NCI-H1694 treated with DMSO at 0.1 percent for 48 hours (cell line): Measurements from ENCODE around the gene MNX1.

Experiments
- DNase-seq: peaks from one replicate; lab custom pipeline; 2025; lab: John Stamatoyannopoulos, UW

Gene MNX1

GRCh38 chr7:157002819-157003421 lies 7.5 kb downstream of the MNX1 start:
- no peak for DNase-seq

DNA sequence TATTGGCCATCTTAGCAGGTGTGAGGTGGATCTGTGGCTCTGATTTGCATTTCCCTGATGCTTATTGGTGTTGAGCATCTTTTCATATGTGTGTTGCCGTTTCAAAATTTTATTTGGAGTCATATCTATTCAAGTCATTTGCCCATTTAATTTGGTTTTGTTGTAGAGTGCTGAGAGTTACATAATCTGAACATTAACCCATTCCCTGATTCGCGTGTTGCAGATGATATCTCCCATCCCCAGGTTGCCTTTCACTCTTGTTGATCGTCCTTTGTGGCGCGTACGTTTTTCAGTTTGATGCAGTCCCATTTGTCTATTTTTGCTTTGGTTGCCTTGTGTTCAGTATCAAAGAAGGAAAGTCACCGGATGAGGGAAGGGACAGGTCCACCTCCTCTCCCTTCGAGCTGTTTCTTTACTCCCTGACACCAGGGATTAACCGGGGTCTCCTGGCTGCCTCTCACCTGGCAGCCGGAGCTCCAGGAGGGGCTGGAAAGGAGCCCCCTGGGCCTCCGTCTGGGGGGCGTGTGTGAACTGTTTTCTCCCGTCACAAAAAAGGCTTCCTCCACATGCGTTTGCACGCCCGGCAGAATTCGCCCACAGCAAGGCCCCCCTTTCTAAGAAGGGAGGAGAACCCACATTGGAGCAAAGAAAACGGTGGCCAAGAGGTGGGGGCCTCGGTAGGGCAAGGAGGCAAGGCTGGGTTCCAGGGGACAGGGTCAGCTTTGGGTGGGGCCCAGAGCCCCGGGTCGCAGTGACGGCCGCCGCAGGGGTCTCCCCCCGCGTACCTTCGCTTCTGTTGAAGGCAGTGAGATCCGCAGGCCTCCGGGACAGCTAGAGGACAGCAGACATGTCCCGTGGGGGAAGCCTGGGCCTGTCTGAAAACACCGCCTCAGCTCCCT lies 8.3 kb downstream of the MNX1 start:
- DNase-seq = no peak

DNA sequence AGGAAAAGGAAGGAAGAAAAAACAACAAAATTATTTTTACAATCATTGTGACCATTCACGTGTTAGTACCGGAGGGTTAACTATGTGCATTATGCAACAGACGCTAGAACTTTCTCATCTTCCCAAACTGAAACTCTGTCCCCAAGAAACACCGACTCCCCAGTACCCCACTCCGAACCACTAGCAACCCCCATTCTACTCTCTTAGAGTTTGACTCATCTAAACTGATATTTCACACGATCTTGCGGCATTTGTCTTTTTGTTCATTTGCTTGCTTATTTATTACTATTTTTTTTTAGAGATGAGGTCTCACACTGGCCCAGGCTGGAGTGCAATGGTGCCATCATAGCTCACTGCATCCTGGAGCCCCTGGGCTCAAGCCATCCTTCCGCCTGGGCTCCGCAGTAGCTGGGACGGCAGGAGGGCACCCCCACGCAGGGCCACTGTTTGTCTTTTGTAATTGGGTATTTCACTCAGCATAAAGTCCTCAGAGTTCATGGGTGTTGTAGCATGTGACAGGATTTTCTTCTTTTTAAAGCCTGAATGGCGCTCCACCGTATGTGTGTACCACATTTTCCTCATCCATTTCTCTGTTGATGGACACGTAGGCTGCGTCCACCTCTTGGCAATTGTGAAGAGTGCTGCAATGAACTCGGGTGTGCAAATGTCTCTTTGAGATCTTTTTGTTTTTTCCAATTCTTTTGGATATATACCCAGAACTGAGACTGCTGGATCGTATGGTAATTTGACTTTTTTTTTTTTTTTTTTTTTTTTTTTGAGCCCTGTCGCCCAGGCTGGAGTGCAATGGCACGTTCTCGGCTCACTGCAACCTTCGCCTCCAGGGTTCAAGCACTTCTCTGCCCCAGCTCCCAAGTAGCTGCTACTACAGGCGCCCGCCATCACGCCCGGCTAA lies 9.5 kb downstream of the MNX1 start:
- DNase-seq = no peak

DNA sequence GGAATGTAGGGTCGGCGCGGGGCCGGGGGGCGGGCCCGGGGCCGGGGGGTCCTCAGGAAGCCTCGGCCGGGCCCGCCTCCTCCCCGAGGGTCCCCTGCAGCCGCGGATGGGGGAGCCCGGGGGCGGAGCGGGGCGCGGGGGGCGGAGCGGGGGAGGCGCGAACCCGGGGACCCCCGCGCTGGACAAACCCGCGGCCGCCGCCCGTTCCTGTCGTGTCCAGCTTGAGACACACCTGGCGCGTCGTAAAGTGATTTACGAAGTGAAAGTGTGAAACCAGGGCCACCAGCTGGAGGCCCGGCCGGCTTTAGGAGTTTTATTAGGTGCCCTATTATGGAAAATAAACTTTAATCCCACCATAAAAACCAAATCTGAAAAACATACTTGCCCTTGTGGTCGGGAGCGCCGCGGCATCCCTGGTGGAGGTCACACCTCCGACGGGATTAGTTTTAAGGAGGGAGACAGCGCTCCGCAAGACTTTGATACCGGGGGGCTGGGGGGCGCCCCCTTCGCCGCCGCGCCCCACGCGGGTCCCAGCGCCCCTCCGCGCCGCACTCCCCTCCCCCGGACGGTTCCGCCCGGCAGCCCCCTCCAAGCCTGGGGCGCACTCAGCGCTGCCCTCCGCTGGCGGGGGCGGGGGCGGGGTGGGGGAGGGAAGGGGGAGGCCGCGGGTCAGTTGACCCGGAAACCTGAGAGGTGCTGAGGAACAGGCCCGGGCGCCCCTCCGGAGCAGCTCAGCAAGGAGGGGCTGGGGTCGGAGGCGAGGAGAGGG lies 10.3 kb downstream of the MNX1 start:
- DNase-seq = no peak

GRCh38 chr7:156998988-156999957 lies 11.2 kb downstream of the MNX1 start:
- no peak for DNase-seq

DNA sequence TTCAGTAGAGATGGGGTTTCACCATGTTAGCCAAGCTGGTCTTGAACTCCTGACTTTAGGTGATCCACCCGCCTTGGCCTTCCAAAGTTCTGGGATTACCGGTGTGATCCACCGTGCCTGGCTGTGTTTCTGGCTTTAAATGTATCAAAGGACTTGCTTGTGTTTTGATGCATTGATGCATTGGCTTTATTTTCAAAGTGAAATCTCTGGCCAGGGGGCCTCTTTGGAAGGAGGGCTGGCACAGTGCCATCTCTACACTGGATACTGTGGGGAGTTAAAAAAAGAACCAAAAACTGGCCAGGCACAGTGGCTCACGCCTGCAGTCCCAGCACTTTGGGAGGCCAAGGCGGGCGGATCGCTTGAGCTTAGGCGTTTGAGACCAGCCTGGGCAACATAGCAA lies 16.0 kb downstream of the MNX1 start:
- DNase-seq = no peak

DNA sequence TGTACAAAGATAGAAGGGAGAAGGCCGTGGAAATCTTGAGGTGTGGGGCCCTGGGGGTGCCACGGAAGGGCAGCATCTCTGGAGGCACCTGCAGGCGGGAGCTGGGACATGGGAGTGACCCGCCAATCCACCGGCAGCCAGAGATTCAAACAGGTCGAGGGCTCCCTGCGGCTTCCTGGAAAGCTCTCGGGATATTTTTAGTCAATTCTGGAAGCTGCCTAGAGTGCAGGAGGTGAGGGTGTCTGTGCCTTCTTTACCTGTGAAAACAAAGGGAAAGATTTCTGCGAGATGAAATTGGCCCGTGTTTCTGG lies 16.6 kb downstream of the MNX1 start:
- DNase-seq = no peak

GRCh38 chr7:156993021-156993924 lies 17.2 kb downstream of the MNX1 start:
- no peak for DNase-seq

- DNase-seq = no peak
Observed at GRCh38 chr7:156989766-156990535, 20.5 kb downstream of the MNX1 start.

- no peak for DNase-seq
Observed at GRCh38 chr7:156988343-156989185, 21.9 kb downstream of the MNX1 start.

DNA sequence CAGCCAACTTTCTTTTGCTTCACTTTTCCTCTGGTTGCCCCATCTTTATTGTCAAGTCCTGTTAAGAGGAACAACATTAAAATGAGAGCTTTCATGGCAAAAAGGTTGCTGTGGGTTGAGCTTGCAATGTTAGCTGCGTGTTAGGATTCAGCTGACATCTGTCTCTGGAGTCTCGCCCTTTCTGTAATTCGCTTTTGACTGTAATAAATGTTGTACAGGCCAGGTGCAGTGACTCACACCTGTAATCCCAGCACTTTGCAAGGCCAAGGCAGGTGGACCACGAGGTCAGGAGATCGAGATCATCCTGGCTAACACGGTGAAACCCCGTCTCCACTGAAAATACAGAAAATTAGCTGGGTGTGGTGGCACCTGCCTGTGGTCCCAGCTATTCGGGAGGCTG lies 24.1 kb downstream of the MNX1 start:
- no peak for DNase-seq

GRCh38 chr7:156985101-156985992 lies 25.1 kb downstream of the MNX1 start:
- peak; percentile 76 for DNase-seq

DNA sequence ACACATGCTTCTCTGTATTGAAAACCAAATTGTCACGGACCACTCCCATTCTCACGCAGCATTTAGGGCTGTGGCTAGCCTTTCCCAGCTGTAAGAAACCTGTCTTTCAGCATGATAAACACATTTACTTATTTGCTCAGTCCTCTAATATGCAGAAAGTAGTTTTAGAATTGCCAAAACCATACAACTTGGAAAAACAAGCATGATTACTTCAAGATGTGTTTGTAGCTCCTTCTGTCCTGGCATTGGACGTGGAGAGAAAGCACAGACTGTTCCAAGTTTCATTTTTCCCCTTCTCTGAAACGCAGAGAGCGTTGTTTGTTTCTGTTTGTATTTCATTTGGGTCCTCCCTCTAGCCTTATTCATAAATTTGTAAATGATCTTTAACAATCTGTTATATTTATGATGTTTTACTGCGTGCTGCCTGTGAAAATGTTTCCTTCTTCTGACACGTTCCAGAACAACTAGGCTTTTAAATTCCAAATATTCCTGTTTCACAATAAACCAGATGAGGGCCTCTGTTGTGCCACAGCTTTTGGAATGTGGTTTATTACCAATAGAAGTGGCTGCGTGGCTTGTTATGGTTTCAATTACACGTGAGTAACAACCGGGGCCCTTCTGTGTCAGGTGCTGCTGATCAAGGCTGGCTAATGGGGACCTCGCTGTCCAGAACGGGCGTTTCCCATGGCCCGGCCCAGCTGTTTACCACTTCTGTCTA lies 26.1 kb downstream of the MNX1 start:
- DNase-seq = no peak

- no peak for DNase-seq
Observed at GRCh38 chr7:156979711-156980110, 30.8 kb downstream of the MNX1 start.

GRCh38 chr7:156979007-156979606 lies 31.4 kb downstream of the MNX1 start:
- DNase-seq = no peak

DNA sequence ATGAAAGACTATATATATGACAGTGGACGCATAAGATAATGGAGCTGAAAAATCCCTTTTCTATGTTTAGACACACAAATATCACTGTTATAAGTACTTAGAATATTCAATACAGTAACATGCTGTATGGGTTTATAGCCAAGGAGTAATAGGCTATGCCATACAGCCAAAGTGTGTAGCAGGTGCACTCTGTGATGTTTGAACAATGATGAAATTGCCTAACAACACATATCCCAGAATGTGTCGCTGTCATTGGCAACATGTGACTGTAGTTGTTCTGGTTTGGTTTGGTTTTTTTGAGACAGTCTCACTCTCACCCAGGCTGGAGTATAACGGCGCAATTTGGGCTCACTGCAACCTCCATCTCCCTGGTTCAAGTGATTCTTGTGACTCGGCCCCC lies 34.8 kb downstream of the MNX1 start:
- DNase-seq = no peak
